ENCODE measurements around the gene WNT8B. TPM values are rescaled to one million over a fixed set of nuclear protein-coding genes. Genes with fewer than 3 reads are reported as not detected.

The WNT8B gene
- total RNA-seq, 1 experiment from 2014 or later, result not detected

GRCh38 chr10:100506596-100507356, 44.0 kb downstream of the WNT8B start:
- in situ Hi-C loops (cut with HindIII; ENCODE audit: low pct_unique_long_range_greater_than_20kb, low sequenced_read_pairs) (no loop called here), intact Hi-C loops (cut with micrococcal nuclease; ENCODE audit: unreplicated experiment) (loop anchor here (5.0 kb wide), 2 partner anchors 54 to 164 kb away; no protein-coding TSS in a partner anchor)
- Histone ChIP-seq H3K9me3 (ENCODE audit: control insufficient read depth, insufficient read depth, low read depth, low read length) (no peaks in the 10 kb centered on the region), H3K27ac (ENCODE audit: low read length) (no peak overlapping the region), H3K4me3 (ENCODE audit: low read depth in 2 of 2, low read length in 2 of 2) (no peak overlapping the region), H3K36me3 (ENCODE audit: control insufficient read depth, insufficient read depth, low read length) (no peaks in the 10 kb centered on the region), H3K27me3 (ENCODE audit: control insufficient read depth, insufficient read depth, low read length) (no peaks in the 10 kb centered on the region), H3K4me1 (ENCODE audit: control insufficient read depth, insufficient read depth, low read length) (no peaks in the 10 kb centered on the region)
- TF ChIP-seq TCF7L2 (IDR thresholded peaks at IDR 0.05; ENCODE audit: low read depth, low read length), result no peak
- TF ChIP-seq, protein P1, sequence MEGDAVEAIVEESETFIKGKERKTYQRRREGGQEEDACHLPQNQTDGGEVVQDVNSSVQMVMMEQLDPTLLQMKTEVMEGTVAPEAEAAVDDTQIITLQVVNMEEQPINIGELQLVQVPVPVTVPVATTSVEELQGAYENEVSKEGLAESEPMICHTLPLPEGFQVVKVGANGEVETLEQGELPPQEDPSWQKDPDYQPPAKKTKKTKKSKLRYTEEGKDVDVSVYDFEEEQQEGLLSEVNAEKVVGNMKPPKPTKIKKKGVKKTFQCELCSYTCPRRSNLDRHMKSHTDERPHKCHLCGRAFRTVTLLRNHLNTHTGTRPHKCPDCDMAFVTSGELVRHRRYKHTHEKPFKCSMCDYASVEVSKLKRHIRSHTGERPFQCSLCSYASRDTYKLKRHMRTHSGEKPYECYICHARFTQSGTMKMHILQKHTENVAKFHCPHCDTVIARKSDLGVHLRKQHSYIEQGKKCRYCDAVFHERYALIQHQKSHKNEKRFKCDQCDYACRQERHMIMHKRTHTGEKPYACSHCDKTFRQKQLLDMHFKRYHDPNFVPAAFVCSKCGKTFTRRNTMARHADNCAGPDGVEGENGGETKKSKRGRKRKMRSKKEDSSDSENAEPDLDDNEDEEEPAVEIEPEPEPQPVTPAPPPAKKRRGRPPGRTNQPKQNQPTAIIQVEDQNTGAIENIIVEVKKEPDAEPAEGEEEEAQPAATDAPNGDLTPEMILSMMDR (IDR thresholded peaks at IDR 0.05), result no peak
- TF ChIP-seq, protein P2, sequence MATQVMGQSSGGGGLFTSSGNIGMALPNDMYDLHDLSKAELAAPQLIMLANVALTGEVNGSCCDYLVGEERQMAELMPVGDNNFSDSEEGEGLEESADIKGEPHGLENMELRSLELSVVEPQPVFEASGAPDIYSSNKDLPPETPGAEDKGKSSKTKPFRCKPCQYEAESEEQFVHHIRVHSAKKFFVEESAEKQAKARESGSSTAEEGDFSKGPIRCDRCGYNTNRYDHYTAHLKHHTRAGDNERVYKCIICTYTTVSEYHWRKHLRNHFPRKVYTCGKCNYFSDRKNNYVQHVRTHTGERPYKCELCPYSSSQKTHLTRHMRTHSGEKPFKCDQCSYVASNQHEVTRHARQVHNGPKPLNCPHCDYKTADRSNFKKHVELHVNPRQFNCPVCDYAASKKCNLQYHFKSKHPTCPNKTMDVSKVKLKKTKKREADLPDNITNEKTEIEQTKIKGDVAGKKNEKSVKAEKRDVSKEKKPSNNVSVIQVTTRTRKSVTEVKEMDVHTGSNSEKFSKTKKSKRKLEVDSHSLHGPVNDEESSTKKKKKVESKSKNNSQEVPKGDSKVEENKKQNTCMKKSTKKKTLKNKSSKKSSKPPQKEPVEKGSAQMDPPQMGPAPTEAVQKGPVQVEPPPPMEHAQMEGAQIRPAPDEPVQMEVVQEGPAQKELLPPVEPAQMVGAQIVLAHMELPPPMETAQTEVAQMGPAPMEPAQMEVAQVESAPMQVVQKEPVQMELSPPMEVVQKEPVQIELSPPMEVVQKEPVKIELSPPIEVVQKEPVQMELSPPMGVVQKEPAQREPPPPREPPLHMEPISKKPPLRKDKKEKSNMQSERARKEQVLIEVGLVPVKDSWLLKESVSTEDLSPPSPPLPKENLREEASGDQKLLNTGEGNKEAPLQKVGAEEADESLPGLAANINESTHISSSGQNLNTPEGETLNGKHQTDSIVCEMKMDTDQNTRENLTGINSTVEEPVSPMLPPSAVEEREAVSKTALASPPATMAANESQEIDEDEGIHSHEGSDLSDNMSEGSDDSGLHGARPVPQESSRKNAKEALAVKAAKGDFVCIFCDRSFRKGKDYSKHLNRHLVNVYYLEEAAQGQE (IDR thresholded peaks at IDR 0.05; ENCODE audit: insufficient read depth in 1 of 2, low read depth in 2 of 2, low read length in 1 of 2), result no peak
- no peak for TF ChIP-seq SIN3A (IDR thresholded peaks at IDR 0.05; ENCODE audit: borderline replicate concordance, insufficient read depth, low read depth, low read length)
- TF ChIP-seq POLR2AphosphoS5 (IDR thresholded peaks at IDR 0.05; ENCODE audit: low read depth, low read length), result no peak
- ChIA-PET CTCF (interaction anchor here (1.0 to 2.4 kb wide), 3 partner anchors 12 to 74 kb away, joined by 4 to 14 read pairs (median 4); no protein-coding TSS in a partner anchor), POLR2A (interaction anchor here (0.5 kb wide), 1 partner anchor 352 kb away, joined by 3 read pairs; no protein-coding TSS in a partner anchor)
- no TSS peak for BruUV-seq (replicated peaks)
- peak; percentile 31; the same call in 1 of the 2 replicates for ATAC-seq
- no peak for DNase-seq (ENCODE audit: low read depth, low spot score)

- no peak overlapping the region for H3K27ac ChIP-seq (ENCODE audit: low read length)
- TF ChIP-seq, protein P1 (IDR thresholded peaks at IDR 0.05), result no peak
- TF ChIP-seq, protein P2 (IDR thresholded peaks at IDR 0.05; ENCODE audit: insufficient read depth in 1 of 2, low read depth in 2 of 2, low read length in 1 of 2), result no peak
- no peak for TF ChIP-seq TCF7L2 (IDR thresholded peaks at IDR 0.05; ENCODE audit: low read depth, low read length)
- no peak for TF ChIP-seq POLR2AphosphoS5 (IDR thresholded peaks at IDR 0.05; ENCODE audit: low read depth, low read length)
- no peak for TF ChIP-seq SIN3A (IDR thresholded peaks at IDR 0.05; ENCODE audit: borderline replicate concordance, insufficient read depth, low read depth, low read length)
- H3K27me3 ChIP-seq (ENCODE audit: control insufficient read depth, insufficient read depth, low read length), result no peaks in the 10 kb centered on the region
- POLR2A ChIA-PET, result no interaction called here
- ATAC-seq (no peak), DNase-seq (ENCODE audit: low read depth, low spot score) (no peak)
- no peaks in the 10 kb centered on the region for H3K4me1 ChIP-seq (ENCODE audit: control insufficient read depth, insufficient read depth, low read length)
- BruUV-seq (replicated peaks), result no TSS peak
- intact Hi-C loops (cut with micrococcal nuclease; ENCODE audit: unreplicated experiment), result loop anchor here (5.0 kb wide), 2 partner anchors 55 to 165 kb away; no protein-coding TSS in a partner anchor
- no peaks in the 10 kb centered on the region for H3K36me3 ChIP-seq (ENCODE audit: control insufficient read depth, insufficient read depth, low read length)
- no peaks in the 10 kb centered on the region for H3K9me3 ChIP-seq (ENCODE audit: control insufficient read depth, insufficient read depth, low read depth, low read length)
- in situ Hi-C loops (cut with HindIII; ENCODE audit: low pct_unique_long_range_greater_than_20kb, low sequenced_read_pairs), result no loop called here
- no peak overlapping the region for H3K4me3 ChIP-seq (ENCODE audit: low read depth in 2 of 2, low read length in 2 of 2)
- CTCF ChIA-PET, result interaction anchor here (0.7 to 2.4 kb wide), 4 partner anchors 11 to 204 kb away, joined by 4 to 14 read pairs (median 5); no protein-coding TSS in a partner anchor
Measured at GRCh38 chr10:100507357-100507732, 44.5 kb downstream of the WNT8B start.

Data from Panc1 (cell line).